ENCODE data around the gene OAS2.

The OAS2 gene

DNA sequence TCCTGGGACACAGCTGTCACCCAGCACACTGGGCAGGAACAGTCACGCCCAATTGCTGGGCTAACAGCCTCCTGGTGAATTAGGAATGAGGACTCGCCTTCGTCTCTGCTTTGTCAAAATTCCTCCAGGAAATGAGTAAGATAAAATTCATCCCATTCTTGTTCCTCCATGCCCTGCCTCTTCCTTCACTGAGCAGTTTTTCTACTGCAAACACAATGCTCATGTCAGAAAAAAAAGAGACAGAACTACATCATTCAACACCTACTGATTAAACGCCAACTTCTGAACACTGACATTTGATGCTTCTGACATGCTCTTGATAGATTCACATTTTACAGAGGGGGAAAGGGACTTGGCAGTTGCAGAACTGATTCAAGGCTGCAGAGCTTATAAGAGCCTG, 40.7 kb downstream of the OAS2 start:
- DNase-seq (ENCODE audit: low read depth), result no peak

DNA sequence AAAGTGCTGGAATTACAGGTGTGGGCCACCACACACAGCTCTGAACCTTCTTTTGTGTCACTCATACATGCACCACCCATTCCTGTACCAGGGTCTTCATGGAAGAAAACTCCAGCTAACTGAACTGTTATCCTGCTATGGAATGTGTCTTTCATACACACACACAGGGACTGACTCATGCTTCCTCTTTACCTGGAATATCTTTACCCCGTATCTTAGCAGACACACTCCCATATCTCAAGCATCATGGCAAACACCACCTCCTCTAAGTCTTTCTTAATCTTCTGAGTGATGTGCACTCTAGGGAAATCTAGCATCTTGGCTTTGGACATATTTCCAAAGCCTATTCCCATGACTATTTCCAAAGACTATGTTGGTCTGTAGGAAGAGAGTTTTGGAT, 43.2 kb downstream of the OAS2 start:
- DNase-seq (ENCODE audit: low read depth), result no peak

GRCh38 chr12:113022563-113023297, 44.4 kb downstream of the OAS2 start:
- DNase-seq (ENCODE audit: low read depth), result no peak

DNA sequence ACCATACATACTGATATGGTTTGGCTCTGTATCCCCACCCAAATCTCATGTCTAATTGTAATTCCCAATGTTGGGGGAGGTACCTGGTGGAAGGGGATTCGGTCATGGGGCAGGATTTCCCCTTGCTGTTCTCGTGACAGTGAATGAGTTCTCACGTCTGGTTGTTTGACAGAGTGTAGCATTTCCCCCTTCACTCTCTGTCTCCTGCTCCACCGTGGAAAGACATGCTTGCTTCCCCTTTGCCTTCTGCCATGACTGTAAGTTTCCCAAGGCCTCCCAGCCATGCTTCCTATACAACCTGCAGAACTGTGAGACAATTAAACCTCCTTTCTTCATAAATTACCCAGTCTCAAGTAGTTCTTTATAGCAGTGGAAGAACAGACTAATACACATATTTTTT, 49.4 kb downstream of the OAS2 start:
- no peak for DNase-seq (ENCODE audit: low read depth)

GRCh38 chr12:113030875-113031525, 52.7 kb downstream of the OAS2 start:
- DNase-seq (ENCODE audit: low read depth), result peak; percentile 24

- no peak for DNase-seq (ENCODE audit: low read depth)
Observed at GRCh38 chr12:113039911-113040445, 61.7 kb downstream of the OAS2 start.

DNA sequence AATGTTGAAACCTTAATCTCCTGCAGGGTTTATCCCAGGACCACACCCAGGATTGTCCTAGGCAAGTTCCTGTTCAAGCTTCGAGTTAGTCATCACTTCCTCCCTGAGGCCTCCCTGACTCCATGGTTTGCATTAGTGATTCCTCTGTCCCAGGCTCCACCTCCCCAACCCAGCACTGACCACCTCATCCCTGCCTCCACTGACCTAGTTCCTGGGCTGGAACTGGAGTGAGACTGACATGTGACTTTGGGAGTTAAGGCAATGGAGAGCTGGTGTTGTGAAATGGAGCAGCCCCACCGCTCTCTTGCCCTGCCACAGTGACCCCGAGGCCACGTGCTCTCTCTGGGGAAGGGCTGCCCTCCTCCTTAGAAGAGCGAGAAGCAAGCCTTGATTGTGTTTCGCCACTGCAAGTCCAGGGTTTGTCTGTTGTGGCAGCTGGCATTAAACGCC, 62.4 kb downstream of the OAS2 start:
- peak; percentile 69 for DNase-seq (ENCODE audit: low read depth)

DNA sequence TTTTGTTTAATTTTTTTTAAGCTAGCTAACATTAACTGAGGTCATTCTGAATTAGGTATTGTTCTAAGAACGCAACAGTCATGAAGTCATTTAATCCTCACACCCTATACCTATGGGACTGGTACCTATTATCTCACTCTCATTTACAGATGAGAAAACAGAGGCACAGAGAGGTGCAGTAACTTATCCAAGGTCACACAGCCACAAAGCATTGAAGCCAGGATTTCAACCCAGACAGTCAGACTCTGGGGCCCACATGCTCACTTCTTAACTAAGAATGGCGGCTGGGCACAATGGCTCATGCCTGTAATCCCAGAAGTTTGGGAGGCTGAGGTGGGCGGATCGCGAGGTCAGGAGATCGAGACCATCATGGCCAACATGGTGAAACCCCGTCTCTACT, 63.2 kb downstream of the OAS2 start:
- DNase-seq (ENCODE audit: low read depth), result no peak

DNA sequence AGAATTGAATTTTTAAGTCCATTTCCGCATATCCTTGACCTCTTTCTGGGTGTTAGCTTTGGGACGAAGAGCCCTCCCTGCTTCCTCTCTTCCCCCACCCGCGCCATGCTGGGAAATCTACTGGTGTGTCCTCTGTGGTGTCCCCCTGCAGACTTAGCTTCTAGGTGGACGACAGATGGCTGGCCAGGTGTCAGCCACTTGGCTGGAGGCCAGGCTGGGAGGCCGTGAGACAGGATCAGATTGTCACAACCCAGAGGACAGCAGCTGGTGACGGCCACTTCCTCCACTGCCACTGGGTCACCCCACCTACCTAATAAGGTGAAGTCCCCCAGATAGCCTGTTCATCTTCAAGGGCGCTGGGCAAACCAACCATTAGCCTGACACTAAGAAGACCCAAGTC, 64.9 kb downstream of the OAS2 start:
- DNase-seq (ENCODE audit: low read depth), result no peak

GRCh38 chr12:113044516-113044915, 66.2 kb downstream of the OAS2 start:
- DNase-seq (ENCODE audit: low read depth), result no peak

DNA sequence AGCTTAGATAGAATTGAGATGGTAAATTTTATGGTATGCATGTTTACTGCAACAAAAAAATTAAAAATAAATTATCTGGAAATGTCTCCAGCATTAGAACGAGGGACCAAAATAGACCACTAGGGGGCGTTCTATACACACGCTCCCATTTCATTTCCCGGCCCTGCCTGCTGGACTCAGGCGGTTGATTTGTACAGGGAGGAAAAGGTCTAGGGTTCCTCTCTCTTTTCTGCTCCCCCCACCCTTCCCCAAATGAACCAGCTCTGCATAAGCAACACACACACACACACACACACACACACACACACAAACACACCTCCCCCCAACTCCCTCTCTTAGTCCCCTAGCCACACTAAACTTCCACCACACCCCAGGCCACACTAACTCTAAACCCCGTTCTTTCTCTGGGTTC, 70.4 kb downstream of the OAS2 start:
- peak; percentile 15 for DNase-seq (ENCODE audit: low read depth)

DNA sequence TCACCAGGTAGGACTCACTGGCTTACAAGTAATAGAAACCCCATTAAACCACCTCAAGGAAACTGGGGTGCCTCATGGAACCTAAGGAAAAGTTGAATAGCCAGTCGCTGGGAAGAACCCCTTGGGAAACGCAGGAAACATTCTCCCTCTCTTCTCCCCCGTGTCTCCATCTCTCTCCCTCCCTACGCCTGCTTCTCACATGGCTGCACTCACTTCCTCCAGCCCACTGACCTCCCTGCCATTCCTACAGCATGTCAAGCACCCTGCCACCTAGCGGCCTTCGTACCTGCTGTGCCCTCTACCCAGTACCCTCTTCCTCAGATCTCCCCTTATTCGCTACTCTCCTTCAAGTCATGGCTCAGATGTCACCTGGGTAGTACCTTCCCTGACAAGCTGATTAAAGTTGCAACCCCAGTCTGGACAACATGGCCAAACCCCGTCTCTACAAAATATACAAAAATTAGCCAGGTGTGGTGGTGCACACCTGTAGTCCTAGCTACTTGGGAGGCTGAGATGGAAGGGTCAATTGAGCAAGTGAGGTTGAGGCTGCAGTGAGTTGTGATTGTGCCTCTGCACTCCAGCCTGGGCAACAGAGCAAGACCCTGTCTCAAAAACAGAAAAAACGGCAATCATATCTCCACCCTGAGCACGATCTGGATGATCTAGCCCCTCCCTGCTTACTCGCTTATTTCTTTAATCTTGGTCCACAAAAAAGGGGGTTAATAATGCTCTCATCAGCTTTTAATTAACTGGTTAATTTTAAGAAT, 71.8 kb downstream of the OAS2 start:
- DNase-seq (ENCODE audit: low read depth), result no peak

- no peak for DNase-seq (ENCODE audit: low read depth)
Observed at GRCh38 chr12:113050795-113051194, 72.5 kb downstream of the OAS2 start.

DNA sequence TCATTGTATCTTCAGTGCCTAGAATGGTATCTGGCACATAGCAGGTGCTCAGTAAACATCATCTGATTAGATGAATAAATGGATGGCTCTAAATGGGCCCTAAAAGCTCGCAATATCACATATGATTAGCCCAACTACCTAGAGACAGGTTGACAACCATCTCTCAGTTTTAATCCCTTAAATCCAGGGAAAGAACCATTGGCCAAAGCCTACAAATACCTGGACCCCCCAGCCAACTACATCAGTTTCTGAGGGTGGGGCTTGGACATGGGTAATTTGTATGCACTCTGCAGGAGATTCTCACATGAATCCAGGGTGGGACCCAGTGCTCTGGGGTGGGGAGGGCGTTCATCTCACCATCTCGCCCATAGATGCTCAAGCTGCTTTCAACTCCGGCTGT, 73.4 kb downstream of the OAS2 start:
- no peak for DNase-seq (ENCODE audit: low read depth)

DNA sequence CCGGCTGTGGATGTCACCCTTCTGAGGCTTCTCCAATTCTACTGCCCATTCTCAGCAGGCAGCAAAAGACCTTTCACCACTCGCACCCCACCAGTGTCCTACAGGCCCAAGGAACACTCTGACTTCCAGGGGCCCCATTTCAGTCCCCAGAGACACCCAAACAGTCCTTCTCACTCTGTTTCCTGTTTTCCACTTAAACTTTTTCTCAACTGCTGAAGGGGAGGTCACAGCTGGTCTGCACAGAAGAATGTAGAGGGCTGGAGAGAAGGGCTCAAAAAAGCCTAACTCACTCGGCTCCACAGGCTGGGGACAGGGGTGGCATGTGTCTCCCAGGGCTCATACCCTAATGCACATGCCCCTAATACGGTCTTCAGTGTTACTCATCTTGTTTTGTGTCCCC, 74.0 kb downstream of the OAS2 start:
- DNase-seq (ENCODE audit: low read depth), result no peak

DNA sequence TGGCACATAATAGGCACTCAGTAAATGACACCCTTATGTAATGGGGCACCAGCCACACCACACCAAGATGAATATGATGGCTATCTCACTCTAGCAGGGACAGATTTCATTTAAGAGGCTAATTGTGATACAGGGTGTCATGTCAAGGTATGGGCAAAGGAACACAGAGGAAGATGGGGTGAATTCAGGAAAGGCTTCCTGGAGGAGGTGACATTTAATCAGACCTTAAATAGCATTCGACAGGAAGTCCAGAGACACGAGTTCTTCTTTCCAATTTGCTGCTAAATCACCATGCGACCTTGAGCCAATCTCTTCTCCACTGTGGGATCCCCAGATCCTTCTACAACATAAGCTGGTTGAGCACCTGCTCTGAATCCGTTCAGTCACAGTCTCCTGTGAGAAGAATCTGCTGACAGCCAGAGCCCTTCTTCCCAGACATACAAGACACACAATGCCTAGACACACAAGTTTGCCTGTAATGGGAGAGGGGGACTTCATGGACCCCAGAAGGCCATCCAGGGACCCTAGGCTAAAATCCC, 76.7 kb downstream of the OAS2 start:
- DNase-seq (ENCODE audit: low read depth), result no peak

- no peak for DNase-seq (ENCODE audit: low read depth)
Observed at GRCh38 chr12:113055594-113056380, 77.5 kb downstream of the OAS2 start.

DNA sequence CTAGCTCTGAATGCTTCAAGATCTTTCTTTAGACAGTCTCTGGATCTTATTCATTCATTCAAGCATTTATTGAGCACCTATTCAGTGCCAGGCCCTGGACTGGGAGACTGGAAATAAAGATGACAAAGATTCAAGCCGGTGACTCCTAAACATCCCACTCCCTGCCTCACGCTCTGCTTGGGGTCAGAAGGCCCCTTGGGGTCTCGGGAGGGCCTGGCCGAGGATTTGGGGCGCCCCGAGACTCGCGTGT, 78.0 kb downstream of the OAS2 start:
- no peak for DNase-seq (ENCODE audit: low read depth)

GRCh38 chr12:113056631-113057488, 78.5 kb downstream of the OAS2 start, which contains the start of gene DTX1:
TSS of gene DTX1 (plus strand) at chr12:113056730. CDS start at chr12:113058193, 1,463 bp downstream.
- no peak for DNase-seq (ENCODE audit: low read depth)

DNA sequence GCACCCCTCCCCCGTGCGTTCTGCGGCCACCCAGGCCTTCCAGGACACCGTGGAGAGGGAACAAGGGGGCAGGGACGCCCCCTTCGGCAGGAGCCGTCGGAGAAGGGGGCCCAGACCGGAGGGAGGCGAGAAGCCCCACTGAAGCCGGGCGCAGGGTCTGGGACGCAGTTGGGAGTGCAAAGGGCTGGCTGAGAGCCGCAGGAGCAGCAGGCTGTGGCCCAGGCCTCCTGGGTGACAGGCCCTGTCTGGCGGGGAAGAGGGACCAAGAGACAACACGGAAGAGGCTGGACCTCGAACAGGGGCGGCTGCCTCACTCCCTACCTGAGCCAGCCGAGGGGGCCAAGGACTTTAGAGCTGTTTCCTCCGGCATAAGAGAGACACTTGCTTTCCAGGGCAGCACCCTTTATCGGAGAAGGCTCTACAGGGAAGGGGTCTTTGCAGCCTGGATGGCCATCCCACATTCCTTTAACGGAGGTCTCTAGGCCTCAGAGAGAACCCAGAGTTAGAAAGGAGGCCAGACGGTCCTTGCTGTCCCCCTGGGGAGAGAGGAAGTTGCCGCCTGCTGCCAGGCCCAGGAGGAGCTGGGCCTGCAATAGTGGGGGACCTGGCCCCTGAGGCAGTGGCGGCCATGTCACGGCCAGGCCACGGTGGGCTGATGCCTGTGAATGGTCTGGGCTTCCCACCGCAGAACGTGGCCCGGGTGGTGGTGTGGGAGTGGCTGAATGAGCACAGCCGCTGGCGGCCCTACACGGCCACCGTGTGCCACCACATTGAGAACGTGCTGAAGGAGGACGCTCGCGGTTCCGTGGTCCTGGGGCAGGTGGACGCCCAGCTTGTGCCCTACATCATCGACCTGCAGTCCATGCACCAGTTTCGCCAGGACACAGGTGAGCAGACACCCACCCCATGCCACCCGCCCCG, 79.5 kb downstream of the OAS2 start:
- no peak for DNase-seq (ENCODE audit: low read depth)
